Stimulated activated CD4-positive, alpha-beta T cell treated with anti-CD3 and anti-CD28 coated beads, Interleukin-12 subunit alpha, Interleukin-12 subunit beta, amount 100 ng/mL, for 24 hours (primary cell): ENCODE results near the gene SCG3.

ENCODE experiments used
- DNase-seq, 2 experiments: peaks; one replicate each; pipeline ENCODE4 v3.0.0-alpha.2; 2020; ENCODE audit warnings: low read depth in 2 of 2

The SCG3 gene

DNA sequence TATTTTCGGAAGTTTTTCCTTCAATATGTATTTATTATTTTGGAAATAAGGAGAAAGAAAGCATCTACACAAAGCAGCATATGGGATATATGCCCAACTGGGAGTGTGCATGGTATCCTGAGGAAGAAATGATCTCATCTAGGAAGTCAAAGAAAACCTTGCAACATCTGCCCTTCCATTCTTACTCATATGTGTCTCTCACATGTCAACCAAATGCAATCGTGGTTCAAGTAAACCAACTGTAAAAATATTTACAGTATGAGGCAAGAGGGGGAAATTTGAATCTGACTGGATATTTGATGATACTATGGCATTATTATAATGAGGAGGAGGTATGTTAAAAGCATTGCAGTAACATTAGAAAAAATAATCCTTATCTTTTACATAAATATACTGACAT, 3.2 kb upstream of the SCG3 start:
- no peak for DNase-seq

DNA sequence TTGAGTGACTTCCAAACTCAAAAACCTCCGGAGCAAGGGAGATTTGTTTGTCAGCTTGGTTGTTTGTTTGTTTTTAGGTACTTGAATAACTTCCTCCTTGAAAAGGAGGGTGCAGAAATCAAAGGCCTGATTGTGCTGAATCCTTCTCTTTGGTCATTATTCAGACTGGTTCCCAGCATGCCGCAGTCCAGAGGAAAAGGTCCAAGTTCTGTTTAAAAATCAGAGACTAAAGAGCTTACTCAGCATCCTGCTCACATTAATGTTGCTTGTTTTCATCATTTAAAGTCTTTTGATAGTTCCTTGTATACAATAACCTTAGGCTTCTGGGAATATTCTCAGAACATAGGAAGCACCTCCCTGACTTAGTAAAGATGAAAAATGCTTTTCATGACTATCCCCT, 982 bp upstream of the SCG3 start:
- DNase-seq = no peak

DNA sequence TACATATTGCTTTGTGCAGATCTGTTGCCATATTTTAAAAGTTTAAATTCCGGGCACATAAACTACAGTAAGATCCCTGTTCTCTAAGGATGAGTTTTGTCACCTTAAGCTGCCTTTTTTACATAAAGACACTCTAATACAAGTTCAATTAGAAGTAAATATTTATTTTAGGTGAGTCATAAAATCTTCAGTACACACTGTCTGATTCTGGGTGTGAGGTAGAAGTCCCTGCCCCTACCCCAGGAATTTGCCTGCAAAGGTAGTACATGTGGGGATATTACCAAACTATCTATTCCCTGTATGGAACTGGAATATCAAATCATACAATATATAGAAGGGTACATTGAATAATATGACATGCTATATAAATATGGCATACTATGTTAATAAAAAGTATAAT, 6.3 kb downstream of the SCG3 start:
- DNase-seq = no peak

DNA sequence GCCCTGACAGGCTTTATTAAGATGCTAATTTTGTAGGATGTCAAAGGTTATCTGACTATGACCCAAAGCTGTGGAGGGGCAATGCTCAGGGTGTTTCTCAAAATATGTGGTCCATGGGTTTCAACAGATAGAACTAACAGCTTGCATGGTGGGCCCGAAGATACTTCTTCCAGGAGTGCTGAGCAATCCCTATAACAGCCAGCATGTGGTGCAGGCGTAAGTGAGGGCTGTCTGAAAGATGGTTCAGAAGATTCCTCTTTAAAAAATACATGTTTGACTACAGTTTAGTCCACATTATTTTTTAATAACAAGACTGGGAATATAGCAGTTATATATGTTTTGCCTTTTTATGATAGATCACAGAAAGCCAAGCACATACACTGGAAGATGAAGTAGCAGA, 7.6 kb downstream of the SCG3 start:
- no peak for DNase-seq

DNA sequence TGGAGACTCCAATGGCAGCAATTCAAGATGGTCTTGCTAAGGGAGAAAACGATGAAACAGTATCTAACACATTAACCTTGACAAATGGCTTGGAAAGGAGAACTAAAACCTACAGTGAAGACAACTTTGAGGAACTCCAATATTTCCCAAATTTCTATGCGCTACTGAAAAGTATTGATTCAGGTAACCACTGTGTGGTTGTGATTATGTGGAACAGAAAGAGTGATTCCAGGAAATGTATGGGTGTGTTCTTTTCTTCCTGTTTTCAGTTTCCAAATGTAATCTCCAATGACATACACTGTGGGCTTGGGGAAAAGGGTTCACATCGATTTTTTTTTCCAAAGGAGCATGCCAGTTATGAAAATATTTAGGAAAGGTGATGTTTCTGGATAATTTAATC, 10.9 kb downstream of the SCG3 start:
- no peak for DNase-seq

DNA sequence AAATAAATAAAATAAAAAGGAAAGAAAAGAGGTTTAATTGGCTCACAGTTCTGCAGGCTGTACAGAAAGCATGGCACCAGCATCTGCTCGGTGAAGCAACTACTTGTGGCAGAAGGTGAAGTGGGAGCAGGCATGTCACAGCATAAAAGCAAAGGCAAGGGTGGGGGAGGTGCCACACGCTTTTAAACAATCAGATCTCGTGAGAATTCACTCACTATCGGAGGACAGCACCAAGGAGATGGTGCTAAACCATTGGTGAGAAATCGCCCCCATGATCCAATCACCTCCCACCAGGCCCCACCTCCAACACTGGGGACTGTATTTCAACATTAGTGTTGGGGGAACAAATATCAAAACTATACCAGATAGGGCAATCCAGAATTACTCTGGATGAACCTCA, 15.3 kb downstream of the SCG3 start:
- DNase-seq = no peak

DNA sequence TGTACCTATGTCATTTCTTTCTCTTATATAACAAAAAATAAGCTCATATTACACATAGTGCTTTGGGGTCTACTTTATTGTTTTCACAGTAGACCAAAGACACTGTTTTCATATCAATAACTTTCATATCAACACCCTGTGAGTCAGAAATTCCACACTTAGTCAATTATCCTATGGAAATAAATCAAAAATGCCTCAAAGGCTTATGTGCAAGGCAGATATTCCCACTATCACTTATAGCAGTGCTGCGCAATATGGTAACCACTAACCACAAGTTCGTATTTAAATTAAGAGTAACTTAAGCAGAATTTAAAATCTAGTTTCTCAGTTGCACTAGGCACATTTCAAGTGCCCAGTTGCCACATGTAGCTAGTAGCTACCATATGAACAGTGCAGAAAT, 15.9 kb downstream of the SCG3 start:
- DNase-seq = no peak

DNA sequence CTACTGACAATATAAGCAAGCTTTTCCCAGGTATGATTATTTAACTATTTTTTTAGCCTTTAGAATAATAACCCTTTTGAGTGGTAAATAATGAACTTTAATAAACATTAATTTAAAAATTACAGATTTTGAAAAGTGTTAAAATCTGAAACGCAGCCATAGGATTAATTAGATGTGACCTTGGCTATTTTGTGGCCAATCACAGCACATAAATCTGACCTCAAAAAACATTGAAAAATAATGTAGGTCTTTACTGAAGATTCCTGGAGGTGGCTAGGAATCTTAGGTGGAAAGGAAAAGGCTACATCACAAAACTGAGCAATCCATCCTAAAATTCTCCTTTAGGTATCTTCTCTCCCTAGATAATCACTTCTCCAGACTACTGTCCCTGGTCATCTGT, 18.1 kb downstream of the SCG3 start:
- DNase-seq = no peak

DNA sequence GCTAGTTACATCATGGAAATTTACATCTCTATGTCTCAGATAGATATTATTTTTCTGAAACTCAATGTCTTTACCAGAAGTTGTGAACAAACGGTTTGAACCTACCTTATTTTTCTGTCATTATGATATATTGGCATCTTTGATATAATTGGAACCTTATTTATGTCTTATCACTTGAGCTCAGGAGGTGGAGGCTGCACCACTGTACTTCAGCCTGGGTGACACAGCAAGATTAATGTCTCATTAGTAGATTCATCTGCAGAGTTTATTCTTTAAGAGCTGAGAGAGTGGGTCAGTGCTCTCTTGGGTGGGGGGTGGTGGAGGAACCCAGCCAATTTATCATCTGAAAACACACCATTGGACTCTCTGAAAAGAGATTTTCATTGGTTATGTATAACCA, 21.4 kb downstream of the SCG3 start:
- DNase-seq = no peak

DNA sequence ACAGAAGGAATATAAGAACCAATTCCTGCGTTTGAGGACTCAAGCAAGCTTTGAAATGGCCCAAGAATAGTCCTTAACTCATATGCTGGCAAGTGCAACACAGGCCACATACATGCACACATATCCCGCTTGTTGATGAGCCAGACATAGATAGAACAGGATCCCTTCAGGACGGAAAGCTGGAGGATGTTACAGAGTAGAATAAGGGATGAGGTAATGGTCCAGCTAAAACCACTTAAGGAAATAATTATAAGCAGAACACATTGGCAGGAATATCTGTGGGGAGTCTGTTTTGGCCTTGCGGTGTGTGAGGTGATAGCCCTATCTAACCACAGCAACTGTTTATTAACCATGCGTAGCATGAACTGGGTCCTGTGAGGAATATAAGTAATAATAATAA, 25.0 kb downstream of the SCG3 start:
- DNase-seq = no peak

DNA sequence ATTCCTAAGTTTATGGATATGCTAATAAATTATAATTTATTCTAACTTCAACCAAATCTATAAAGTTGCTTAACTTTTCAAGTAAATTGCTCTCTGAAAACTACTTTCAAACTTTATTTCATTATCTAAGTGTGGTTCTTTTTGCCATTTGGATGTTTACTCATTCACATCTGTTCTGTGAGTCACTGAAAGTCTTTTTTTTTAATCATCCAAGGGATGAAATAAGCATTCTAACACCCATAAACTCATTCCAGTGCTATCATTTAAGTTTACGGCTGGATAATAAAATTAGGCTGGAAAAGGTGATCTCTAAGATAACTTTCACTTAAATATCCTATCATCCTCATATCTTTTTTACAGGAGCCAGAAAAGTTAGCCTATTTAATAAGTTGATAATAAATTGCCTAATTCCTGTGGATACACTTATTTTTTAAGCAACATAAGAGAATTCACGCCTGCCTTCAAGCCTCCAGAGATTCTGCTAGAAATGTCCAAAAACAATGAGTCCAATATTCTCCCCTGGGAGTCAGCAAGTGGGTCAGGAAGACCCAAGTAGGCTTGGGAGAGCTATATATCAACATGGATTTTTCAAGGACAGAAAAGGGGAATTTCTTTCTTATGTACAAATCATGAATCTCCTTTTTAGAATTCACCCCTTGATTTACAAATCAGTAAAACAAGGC, 25.8 kb downstream of the SCG3 start:
- DNase-seq = no peak

DNA sequence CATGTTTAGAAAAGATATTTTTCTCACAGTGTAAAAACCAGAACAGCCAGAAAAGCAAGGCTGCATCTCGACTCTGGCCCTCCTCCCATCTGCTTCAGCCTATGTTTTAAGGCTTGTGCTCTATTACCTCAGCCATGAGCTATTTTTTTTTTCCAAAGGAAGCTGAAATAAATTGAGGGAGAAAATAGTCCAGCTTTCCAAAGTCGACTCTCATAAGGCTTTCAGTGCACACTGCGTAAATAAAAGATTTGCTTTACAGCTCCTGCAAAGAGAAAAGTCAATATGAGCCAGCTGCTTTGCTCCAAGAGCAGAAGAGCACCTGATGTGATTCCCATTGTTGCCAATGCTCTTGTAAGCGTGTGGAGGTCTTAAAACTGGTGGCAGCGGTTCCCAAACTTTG, 26.7 kb downstream of the SCG3 start:
- DNase-seq = no peak

DNA sequence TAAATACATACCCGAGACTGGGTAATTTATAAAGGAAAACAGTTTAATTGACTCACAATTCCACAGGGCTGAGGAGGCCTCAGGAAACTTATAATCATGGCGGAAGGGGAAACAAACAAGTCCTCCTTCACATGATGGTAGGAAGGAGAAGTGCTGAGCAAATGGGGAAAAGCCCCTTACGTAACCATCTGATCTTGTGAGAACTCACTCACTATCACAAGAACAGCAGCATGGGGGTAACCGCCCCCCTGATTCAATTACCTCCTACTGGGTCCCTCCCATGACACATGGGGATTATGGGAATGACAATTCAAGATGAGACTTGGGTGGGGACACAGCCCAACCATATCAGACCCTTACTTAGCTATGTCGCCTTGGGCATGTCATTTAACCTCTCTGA, 27.7 kb downstream of the SCG3 start:
- no peak for DNase-seq

DNA sequence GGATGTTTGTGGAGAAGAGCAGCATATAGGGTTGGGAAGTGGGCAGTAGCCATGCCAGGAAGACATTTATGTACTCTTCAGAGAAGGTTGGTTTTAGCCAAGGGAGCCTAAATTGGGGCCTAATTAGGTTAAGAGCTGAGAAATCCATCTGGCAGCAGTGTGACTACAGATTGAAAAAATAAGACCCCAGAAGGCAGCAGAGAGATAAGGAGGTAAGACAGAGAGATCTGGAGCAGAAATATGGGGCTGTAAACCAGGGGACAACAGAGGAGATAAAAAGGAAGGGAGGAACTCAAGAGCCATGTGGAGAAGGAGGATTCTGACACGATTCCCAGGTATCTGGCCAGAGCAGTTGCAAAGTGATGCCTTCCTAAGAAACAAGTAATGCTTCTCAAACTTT, 32.9 kb downstream of the SCG3 start:
- DNase-seq = no peak

DNA sequence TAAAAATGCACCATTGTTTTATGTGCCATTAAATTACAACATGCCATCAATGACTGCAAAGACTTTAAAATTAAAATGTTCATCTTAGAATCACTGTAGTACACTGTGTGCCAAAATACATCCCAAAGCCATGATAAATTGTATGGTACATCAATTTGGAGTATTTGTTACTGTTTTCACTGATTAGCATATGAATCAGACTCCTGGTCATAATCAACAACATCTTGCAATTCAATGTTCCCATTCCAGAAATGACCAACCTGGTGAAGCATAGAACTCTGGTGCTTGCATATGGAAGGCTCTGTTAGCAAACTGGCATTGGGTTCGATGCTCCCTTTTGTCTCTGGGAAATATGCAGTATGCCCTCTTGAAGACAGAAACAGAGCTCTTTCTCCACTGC, 33.6 kb downstream of the SCG3 start:
- no peak for DNase-seq

DNA sequence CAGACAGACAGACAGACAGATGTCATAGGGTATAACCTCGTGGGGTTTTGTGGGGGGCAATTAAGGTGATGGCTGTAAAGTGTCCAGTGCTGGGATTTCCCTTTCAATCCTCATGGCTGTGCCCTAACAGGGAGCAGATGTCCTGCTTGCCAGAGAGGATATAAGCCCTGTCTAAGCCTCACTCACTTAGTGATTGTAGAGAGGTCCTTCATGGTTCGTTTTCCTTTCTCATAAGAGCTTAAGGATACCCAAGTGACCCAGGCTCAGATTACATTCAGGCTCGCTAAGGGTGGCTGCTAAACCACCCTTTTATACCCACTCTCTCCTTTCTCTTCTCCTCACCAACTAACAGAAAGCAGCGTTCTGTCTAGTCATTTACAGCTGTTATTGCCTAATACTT, 36.9 kb downstream of the SCG3 start:
- no peak for DNase-seq

DNA sequence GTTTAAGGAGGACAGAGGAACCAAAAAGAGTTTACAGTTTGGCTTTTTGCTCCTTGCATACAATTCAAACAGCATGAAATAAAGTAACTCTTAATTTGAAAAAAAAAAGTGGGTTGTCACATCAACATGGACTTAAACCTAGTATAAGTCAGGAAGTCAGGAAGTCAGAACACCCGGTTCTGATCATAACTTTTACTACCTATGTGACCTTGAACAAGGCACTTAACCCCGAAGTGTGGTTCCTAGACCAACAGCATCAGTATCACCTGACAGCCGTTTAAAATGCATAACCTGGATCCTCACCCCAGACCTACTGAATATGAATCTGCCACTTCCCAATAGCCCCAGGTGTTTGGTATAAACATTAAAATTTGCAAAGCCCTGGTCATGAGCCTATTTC, 37.4 kb downstream of the SCG3 start:
- DNase-seq = no peak

DNA sequence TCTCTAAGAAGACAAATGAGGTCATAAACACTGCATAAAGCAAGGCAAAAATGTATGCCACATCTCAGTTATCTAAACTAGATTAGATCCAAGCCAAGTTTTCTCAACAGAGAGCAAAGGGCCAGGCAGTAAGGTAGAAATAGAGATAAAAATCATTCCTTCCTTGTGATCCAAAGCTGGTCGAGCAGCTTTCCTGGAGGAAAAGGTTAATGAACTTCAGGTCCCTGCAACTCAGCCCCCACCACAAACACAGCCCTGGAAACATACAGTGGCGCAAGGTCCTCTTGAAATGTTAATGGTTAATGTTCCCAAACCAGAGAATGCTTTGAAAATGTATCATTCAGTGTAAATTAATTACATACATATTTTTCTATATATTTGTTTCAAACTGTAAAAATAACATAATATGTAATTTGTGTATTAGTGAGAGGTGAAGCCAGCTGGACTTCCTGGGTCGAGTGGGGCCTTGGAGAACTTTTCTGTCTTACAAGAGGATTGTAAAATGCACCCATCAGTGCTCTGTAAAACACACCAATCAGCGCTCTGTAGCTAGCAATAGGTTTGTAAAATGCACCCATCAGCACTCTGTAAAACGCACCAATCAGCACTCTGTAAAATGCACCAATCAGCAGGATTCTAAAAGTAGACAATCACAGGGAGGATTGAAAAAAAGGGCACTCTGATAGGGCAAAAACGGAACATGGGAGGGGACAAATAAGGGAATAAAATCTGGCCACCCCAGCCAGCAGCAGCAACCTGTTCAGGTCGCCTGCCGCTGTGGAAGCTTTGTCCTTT, 39.1 kb downstream of the SCG3 start:
- no peak for DNase-seq

DNA sequence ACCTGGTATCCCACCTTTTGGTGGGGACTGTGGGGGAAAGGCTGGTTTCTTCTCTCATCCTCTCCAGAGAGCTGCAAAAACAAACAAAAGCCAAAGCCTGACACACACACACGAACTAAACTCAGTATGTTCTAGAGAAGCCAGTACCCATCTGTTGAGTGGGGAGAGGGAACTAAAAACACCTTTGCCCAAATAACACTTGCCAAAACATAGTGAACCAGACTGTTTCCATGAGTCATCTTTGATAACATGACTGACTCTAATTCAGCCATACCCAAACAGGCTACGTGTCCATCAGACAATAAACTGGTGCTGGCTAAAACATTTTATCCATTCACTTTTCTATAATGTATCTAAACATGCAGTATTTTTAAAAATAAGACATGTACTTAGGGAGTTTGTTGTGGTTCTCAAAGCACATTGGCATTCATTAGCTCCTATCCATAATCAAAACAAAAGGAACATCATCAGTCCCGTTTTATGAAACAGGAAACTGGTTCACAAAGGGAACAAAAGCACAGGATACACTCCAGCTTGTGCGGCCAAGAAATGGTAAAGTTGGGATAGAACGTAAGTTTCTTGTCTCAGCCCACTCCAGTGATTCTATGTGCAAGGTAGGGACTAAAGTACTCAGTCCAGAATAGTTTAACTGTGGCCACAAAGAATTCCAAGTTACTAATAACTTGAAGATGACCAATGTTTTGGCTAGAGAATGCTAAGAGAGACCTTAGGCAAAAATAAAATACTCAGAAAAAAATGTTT, 40.1 kb downstream of the SCG3 start:
- DNase-seq = no peak

DNA sequence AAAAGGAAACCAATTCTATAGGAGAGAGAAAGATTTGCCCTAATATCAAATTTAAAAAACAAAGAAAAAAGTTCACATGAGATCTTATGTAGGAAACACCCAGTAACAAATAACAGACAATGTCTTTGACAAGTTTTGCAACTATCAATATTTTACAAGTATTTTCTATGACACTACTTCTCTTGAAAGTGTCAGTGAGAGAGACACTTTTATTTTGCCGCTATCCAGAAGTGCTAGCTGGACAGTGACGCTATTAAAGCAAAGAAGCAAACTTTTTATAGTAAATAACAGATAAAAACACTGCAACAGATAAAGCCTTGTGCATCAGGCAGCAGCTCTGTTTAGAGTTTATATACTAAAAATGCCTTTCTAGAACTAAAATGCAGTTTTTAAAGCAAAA, 42.9 kb downstream of the SCG3 start:
- DNase-seq = no peak

DNA sequence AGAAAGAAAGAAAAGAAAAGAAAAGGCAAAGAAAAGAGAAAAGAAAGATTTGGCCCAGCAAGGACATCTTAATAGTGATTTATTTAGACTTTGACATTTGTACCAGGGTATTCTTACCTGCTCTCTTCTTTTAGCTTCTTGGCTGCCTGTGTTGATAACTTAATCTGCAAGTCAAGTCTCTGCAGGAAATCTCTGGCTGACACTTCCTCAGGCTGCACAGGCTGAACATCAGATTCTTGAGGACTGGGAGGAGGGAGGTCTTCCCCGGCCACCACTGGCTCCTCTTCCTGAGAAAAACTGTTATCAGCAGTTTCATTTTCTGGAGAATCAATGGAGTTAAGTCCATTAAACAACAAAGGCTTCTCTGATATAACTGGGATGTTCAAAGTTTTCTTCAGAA, 43.4 kb downstream of the SCG3 start:
- no peak for DNase-seq

DNA sequence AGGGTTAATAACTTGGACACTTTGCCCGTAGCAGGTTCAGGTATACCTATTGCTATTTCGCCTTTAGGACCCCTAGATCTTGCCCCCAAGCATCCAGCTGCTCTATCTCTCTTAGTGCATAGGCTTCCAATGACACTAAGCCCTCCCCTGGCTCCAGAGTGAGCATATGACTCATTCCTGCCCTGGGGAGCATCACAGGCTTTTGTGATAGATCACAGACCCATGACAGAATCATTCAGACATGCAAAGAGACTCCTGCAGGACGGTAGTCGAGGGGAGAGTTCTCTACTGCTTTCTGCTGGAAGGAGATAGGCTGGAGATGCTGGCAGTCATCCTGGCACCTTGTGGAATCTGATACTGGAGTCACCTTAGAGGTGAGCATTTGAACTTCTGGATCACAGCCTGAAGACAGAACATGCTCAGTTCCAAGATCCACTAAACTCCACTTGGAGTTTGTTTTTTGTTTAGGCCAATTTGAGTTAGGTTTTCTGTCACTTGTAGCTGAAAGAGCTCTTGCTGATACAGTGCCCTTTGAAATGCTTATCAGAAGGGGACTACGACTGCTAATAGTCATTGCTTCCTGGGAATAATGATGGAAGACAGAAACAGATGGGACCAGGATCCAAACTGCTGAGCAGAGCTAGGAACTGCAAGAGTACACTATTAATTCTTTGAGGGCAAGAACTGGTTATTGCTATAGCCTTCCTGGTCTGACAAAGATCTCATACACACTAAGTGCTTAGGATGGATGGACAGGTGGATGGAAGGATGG, 45.2 kb downstream of the SCG3 start:
- DNase-seq = peak in 1 of 2 experiments; percentile 29
